Hematopoietic multipotent progenitor cell treated with erythropoietin and hydrocortisone succinate and interleukin-3 and kit ligand, for 15 days (in vitro differentiated cells): ENCODE measurements around the gene SNRNP70.
"Not testable (repeated sequence)": the region's sequence is repeated elsewhere in the genome, so short reads cannot be mapped to it uniquely, and the experiment has no call there.

Experiments used
- DNase-seq: peaks from one replicate; pipeline ENCODE4 v3.0.0-alpha.2; 2015; ENCODE audit warnings: low spot score

SNRNP70 gene, protein sequence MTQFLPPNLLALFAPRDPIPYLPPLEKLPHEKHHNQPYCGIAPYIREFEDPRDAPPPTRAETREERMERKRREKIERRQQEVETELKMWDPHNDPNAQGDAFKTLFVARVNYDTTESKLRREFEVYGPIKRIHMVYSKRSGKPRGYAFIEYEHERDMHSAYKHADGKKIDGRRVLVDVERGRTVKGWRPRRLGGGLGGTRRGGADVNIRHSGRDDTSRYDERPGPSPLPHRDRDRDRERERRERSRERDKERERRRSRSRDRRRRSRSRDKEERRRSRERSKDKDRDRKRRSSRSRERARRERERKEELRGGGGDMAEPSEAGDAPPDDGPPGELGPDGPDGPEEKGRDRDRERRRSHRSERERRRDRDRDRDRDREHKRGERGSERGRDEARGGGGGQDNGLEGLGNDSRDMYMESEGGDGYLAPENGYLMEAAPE

DNA sequence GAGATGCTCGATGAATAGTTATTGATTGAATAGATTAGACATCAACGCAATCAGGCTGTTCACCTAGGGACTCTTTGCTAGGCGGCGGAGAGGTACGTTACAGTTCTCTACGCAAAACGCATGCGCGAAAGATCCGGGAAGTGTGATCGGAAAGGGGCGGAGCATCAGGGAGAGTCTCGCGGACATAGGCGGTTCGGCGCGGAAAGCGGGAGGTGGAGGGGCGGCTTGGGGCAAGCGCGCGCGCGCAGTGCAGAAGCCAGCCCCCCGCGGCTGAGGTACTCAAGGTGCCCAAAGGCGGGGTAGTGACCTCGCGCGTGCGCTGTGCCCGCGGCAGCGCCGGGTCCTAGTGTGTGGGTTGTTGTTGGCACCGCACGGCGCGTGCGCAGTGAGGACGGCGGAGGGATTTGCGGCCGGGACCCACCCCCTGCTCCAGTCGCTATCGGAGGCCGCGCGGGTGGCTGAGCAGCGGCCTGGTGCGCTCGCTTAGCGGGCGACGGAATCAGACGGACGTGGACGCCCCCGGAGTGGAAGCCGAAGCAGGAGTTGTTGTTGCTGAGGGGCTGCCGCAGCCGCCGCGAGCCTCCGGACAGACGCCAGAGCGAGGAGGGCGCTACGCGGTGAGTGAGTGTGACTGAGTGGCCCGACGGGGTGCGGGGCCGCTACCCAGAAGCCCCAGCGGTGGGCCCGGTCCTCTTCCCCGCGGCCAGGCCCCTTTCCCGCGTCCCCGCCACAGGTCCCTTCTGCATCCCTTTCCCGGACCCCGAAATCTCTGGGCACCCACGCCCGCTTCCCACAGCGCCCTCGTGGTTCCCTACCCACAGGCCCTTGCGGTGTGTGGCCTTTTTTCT lies at the start of gene SNRNP70:
SNRNP70 (plus strand) TSS at position 432 of the 848 bp plus-strand sequence. CDS start 964 bp downstream, outside the sequence.
- peak; percentile 98 for DNase-seq

DNA sequence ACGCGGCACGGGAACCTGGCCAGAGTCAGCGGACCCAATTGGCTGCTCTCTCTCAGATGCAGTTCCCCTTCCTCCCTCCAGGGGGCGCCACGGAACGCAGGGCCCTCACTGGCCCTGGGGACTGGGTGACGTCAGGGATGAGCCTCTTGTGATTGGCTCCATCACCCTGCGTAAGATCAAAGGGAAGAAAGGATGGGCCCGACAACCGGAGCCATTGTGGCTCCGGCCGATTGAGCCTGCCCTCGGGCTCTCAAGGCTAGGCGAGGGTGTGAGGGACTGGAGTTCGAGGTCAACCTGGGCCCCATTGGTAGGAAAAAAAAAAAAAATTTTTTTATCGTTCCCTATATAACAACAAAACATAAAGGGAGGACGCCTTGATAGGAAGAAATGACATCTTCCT lies 48.4 kb upstream of the SNRNP70 start, which contains the start of gene CGB1:
CGB1 (minus strand) TSS at position 81 of the 400 bp plus-strand sequence. CDS start 184 bp downstream, outside the sequence.
- DNase-seq, result peak; percentile 58

DNA sequence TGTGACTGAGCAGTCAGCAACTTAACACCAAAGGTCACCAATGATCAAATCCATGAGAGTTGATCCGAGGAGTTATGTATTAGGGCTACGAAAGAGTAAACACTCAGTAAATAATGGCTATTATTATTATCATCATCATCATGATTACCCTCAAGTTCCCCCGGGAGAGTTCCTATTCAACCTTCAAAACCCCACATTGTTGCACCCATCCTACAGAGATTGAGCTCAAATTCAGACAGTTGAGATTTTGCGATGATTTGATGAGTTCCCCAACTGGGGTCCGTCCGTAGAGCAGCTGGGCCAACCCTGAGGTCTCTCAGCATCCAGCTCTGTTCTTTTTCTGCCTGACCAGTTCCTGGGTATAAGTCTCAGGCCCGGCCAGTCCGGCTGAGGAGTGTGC lies 47.1 kb upstream of the SNRNP70 start:
- DNase-seq, result not testable (repeated sequence)

DNA sequence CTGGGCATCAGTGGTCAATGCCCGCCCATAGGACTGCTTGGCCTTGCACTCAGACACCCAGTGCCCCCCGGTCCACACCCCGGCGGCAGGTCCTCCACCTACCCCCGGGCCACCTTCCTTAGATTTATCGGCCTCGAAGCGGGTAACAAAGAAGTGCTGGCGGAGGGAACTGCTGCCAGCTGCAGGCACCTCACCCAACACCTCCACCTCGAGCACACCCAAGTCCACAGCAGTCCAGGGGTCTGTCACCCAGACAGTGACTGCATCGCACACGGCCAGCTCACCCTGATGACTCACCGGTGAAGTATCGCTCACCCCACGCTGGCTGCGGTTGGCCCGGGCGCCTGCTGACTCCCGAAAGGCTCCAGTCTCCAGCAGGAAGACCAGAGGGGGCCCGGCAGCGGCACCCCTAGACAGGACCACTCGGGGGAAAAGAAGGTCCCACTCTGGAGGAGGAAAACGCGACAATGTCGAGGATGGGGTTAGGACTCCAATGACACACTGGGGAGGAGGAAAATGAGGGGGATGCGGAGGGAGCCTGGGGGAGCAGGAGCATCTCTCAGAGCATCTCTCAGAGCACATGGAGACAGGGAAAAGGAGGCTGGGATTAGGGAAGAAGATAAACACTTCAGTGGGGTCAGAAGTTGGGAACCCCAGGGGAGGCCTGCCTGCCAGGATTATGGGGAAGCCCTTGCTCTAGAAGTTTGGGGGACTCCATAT lies 46.5 kb upstream of the SNRNP70 start:
- DNase-seq, result not testable (repeated sequence)

DNA sequence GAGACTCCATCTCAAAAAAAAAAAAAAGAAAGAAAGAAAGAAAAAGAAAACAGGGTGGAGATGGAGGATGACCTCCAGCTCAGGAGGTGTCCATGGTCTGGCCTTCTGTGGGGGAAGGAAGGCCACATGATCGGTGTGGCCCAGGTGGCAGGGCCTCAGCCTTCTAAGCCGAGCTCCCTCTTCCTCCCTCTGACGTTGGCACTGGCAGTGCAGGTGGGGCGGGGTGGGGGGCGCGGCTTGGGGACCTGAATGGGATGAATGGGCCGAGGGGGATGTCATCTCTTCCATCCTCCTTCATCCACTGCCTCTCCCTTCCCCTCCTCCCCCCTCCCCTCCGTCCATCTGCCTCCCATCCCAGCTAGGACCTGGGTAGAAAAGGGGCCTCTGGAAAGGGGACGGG lies 45.5 kb upstream of the SNRNP70 start:
- DNase-seq, result not testable (repeated sequence)

DNA sequence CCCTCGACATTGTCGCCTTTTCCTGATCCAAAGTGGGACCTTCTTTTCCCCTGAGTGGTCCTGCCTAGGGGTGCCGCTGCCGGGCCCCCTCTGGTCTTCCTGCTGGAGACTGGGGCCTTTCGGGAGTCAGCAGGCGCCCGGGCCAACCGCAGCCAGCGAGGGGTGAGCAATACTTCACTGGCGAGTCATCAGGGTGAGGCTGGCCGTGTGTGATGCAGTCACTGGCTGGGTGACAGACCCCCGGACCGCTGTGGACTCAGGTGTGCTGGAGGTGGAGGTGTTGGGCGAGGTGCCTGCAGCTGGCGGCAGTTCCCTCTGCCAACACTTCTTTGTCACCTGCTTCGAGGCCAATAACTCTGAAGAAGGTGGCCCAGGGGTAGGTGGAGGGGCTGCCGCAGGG lies 43.1 kb upstream of the SNRNP70 start:
- DNase-seq, result no peak

DNA sequence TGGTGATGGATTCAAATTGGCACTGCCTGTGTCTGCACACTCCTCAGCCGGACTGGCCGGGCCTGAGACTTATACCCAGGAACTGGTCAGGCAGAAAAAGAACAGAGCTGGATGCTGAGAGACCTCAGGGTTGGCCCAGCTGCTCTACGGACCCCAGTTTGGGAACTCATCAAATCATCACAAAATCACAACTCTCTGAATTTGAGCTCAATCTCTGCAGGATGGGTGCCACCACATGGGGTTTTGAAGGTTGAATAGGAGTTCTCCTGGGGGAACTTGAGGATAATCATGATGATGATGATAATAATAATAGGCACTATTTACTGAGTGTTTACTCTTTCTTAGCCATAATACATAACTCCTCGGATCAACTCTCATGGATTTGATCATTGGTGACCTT lies 42.6 kb upstream of the SNRNP70 start:
- not testable (repeated sequence) for DNase-seq

DNA sequence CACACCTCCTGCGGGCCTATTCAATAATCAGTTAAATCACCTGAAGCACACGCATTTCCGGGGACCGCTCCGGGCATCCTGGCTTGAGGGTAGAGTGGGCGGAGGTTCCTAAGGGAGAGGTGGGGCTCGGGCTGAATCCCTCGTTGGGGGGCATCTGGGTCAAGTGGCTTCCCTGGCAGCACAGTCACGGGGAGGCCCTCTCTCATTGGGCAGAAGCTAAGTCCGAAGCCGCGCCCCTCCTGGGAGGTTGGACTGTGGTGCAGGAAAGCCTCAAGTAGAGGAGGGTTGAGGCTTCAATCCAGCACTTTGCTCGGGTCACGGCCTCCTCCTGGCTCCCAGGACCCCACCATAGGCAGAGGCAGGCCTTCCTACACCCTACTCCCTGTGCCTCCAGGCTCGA lies 41.7 kb upstream of the SNRNP70 start, which contains the start of gene CGB5:
CGB5 (plus strand) TSS at position 301 of the 400 bp plus-strand sequence. CDS start 362 bp downstream, outside the sequence.
- DNase-seq, result not testable (repeated sequence)

DNA sequence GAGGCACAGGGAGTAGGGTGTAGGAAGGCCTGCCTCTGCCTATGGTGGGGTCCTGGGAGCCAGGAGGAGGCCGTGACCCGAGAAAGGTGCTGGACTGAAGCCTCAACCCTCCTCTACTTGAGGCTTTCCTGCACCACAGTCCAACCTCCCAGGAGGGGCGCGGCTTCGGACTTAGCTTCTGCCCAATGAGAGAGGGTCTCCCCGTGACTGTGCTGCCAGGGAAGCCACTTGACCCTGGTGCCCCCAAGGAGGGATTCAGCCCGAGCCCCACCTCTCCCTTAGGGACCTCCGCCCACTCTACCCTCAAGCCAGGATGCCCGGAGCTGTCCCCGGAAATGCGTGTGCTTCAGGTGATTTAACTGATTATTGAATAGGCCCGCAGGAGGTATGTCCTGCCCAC lies 36.2 kb upstream of the SNRNP70 start, which contains the start of gene CGB8:
CGB8 (minus strand) TSS at position 101 of the 400 bp plus-strand sequence. CDS start 372 bp downstream, outside the sequence.
- DNase-seq, result not testable (repeated sequence)

DNA sequence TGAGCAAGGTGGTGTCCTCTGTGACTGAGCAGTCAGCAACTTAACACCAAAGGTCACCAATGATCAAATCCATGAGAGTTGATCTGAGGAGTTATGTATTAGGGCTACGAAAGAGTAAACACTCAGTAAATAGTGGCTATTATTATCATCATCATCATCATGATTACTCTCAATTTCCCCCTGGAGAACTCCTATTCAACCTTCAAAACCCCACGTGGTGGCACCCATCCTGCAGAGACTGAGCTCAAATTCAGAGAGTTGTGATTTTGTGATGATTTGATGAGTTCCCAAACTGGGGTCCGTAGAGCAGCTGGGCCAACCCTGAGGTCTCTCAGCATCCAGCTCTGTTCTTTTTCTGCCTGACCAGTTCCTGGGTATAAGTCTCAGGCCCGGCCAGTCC lies 35.4 kb upstream of the SNRNP70 start:
- not testable (repeated sequence) for DNase-seq

DNA sequence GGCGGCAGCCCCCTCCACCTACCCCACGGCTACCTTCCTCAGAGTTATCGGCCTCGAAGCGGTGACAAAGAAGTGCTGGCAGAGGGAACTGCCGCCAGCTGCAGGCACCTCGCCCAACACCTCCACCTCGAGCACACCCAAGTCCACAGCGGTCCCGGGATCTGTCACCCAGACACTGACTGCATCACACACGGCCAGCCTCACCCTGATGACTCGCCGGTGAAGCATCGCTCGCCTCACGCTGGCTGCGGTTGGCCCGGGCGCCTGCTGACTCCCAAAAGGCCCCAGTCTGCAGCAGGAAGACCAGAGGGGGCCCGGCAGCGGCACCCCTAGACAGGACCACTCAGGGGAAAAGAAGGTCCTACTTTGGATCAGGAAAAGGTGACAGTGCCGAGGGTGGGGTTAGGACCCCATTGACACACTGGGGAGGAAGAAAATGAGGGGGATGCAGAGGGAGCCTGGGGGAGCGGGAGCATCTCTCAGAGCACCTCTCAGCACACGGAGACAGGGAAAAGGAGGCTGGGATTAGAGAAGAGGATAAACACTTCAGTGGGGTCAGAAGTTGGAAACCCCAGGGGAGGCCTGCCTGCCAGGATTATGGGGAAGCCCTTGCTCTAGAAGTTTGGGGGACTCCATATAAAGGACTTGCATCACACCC lies 34.7 kb upstream of the SNRNP70 start:
- not testable (repeated sequence) for DNase-seq

DNA sequence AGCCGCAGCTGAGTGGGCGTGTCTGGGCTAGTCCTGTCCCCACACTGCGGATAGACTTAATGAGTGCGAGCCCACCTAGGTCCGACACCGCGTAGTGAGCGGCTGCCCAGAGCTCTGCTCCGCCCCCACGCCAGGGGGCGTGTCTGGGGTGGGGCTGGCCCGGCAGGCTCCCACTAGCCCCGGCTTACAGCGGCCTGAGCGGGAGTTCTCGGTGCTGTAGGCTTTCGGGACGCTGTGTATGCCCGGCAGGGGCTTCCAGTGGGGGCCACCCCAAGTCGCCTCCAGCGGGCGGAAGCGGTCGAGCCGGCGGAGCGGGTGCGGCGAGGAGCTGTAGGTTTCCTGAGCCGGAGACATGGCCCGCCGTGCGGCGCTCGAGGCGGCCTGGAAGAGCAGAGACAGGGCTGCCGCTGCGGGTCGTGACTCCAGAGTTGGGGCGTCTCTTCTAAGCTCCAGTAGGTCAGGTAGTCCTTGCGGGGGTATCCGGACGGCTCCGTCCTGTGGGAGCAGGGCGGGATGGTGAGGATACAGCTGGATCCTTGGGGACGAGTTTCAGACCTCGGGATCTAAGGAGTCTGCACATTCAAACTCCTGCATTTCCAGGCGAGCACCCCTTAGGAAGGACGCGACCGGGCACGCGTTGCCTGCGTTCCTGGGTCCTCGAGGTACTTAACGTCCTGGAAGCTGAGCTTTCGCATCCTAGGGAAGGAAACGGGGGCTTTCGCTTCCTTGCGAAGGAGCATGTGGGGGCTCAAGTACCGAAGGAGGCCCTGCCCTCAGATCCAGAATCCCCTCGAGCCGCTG lies 28.9 kb upstream of the SNRNP70 start:
- peak; percentile 30 for DNase-seq

DNA sequence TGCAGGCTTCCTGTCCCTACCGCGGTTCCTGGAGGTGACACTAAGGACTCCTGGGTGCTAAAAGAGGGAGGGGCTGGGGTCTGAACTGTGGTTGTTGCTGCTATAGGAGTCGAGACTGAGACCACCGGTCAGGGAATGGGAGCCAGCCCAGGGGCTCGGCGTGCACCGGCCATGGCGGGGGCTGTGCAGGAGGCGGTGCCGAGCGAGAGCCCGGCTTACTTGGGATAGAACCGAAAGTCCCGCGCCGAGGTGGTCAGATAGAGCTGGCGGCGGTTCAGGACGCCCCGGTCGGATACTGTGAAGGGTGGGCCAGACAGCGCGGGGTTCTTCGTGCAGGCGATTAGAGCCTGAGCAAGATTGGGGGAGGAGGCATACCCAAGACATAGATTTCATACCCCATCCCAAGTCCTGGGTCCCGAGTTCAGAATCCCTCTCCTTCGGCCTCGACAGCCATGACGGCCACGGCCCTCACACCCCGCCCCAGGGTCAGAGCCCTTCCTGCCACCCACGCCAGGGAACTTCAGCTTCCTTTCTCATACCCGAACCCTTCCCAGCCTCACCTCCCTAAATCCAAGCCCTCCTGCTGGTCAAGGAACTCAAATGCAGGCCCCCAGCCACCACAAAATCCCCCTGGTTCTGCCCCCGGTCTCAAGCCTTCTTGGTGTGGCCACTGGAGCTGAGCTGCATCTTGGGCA lies 28.2 kb upstream of the SNRNP70 start:
- DNase-seq, result not testable (repeated sequence)

DNA sequence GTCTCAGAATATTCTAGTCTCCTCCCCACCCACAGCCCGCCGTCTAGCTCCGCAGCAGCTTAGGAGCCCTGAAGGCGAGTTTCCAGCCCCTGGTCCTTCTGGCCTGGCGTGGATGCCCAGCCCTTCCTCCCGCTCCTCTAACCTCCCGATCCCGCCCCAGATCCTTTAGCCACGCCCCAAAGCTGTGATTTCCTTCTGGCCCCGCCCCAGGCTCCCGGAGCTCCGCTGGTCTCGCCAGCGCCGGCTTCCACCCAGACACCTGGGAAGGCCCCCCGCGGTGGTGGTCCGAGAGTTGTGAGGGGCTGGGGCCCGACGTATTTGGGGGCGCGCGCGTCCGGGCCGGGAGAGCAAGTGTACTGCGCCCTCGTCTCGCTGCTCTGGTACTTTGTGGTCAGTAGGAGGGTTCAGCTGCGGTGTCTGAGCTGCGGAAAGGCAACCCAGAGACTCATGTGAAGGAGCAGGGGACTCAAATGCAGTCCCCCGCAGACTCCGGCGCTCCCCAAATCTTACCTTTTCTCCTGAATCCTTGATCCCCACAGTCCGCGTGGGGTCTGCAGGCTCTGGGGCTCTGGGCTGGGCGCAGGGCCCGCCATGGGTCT lies 27.5 kb upstream of the SNRNP70 start, which contains the start of gene CGB7:
CGB7 (minus strand) TSS at position 114 of the 599 bp plus-strand sequence. CDS start 2,374 bp downstream, outside the sequence.
- no peak for DNase-seq

DNA sequence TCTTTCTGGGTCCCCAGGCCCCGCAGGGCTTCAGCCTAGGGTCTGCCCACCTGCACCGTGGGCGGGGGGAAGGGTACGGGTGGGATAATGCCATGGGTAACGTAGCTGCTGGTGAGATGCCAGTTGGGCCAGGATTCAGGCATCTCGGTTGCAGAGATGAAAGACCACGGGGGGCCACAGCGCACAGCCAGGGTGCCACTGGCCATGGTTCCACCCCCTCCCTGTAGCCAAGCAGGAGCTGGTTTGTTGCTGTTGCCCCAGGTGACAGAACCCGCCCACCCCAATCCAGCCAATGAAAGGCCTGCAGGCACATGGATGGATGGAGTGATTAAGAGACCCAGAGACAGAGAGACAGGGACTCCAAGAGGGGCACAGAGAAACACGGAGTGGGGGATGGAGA lies 26.7 kb upstream of the SNRNP70 start:
- DNase-seq, result no peak

DNA sequence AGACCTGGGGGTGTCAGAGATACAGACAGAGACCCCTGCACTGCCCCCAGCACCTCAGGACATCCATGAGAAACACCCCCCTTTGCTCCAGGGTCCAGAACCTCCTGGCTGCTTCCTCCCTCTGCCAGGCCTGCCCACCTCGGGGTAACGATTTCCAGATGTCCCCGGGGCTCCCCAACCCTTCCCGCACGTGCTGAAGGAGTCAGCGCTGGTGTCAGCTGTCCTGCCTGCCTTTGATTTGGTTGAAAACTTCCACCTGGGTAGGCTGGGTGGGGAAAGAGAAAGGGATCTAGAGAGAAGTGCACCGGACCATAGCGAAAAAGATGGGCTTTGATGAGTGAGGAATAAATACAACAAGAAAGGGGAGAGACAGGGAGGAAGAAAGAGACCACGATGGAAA lies 26.2 kb upstream of the SNRNP70 start:
- DNase-seq, result no peak

DNA sequence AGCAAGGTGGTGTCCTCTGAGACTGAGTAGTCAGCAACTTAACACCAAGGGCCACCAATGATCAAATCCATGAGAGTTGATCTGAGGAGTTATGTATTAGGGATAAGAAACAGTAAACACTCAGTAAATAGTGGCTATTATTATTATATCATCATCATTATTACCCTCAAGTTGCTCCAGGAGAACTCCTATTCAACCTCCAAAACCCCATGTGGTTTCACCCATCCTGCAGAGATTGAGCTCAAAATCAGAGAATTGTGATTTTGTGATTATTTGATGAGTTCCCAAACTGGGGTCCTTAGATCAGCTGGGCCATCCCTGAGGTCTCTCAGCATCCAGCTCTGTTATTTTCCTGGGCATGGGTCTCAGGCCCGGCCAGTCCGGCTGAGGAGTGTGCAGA lies 24.3 kb upstream of the SNRNP70 start:
- no peak for DNase-seq

DNA sequence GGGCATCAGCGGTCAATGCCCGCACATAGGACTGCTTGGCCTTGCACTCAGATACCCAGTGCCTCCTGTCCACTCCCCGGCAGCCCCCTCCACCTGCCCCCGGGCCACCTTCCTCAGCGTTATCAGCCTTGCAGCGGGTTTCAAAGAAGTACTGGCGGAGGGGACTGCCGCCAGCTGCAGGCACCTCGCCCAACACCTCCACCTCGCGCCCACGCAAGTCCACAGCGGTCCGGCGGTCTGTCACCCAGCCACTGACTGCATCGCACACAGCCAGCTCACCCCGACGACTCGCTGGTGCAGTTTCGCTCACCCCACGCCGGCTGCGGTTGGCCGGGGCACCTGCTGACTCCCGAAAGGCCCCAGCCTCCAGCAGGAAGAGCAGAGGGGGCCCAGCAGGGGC lies 23.8 kb upstream of the SNRNP70 start:
- no peak for DNase-seq

DNA sequence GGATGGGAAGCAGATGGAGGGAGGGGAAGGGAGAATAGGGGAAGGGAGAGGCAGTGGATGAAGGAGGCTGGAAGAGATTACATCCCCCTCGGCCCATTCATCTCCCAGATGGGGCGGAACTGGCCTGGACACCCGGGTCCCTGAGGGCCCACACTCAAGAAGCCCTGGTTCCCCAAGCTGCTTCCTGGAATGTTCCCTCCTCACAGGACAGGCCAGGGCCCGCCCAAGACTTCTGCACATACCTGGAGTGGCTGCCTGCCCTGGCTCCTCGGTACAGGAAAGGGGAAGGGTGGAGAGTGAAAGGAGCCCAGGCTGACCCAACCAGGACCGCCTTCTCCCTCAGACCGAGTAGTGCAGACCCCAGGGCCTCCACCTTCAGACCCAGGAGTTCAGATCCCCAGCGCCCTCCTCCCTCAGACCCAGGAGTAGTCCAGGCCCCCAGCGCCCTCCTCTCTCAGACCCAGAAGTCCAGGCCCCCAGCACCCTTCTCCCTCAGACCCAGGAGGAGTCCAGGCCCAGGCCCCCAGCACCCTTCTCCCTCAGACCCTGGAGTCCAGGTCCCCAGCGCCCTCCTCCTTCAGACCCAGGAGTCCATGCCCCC lies 21.1 kb upstream of the SNRNP70 start:
- no peak for DNase-seq
